NCI-H82 treated with DMSO at 0.1 percent for 48 hours (cell line): ENCODE data around the gene MAST4.

Source experiments
- DNase-seq: peaks from one replicate; lab custom pipeline; 2025; ENCODE audit not compliant: unreplicated experiment; lab: John Stamatoyannopoulos, UW

MAST4 gene

GRCh38 chr5:67009028-67009427 lies 412.8 kb downstream of the MAST4 start:
- DNase-seq, result no peak

DNA sequence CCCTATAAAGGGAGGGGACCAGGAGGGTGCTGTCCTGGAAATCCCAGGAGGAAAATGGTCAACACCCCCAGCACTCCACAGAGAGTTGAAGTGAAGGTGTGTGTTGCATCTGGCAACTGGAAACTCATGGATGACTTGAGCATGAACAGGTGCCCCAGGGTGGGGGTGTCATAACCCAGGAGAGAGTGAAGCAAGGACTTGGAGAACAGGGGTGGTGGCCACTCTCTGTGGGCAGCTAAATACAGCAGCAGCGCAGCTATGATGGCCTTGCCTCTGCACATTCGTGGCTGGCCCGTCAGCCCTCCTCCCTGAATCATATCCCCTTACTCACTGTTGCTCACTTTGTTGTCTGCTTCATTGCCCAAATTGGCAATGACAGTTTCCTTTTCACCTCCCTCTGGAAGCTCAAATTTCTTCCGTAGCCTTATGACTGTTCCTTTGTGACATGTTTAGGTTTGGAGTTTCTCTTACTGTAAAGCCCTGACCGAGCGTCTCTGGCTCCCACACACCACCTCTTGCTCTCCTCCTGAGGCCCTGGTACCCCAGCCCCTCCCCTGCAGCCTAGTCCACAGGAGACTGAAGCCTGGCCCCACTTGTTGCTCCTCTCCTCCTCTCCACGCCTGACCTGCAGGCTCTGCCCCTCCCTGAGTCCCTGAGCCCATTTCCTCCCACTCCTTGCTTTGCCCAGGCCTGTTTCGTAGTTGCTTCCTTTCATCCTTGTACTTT lies 414.7 kb downstream of the MAST4 start:
- no peak for DNase-seq

GRCh38 chr5:67011422-67011821 lies 415.2 kb downstream of the MAST4 start:
- DNase-seq, result no peak

DNA sequence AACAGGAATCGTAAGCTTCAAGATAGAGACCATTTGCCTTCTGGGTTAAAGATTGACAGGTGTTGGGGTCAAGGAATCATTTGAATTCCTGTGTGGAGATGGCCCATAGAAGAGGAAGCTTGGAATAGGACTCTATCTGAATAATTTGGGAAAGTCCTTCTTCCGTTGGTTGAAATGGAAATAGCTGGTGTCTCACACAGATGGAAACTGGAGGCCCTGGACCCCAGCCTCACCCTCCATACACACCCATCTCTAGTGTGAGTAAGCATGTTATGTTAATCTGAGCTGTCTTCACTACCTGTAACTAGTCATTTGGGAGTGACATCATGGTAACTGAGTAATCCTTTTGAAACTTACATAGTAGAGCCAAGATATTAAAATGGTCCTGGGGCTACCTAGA lies 416.0 kb downstream of the MAST4 start:
- DNase-seq, result no peak

- DNase-seq, result no peak
Measured at GRCh38 chr5:67013719-67014118, 417.5 kb downstream of the MAST4 start.

- no peak for DNase-seq
Measured at GRCh38 chr5:67014191-67014590, 418.0 kb downstream of the MAST4 start.

- DNase-seq, result no peak
Measured at GRCh38 chr5:67014957-67015400, 418.8 kb downstream of the MAST4 start.

- no peak for DNase-seq
Measured at GRCh38 chr5:67015541-67016191, 419.5 kb downstream of the MAST4 start.

DNA sequence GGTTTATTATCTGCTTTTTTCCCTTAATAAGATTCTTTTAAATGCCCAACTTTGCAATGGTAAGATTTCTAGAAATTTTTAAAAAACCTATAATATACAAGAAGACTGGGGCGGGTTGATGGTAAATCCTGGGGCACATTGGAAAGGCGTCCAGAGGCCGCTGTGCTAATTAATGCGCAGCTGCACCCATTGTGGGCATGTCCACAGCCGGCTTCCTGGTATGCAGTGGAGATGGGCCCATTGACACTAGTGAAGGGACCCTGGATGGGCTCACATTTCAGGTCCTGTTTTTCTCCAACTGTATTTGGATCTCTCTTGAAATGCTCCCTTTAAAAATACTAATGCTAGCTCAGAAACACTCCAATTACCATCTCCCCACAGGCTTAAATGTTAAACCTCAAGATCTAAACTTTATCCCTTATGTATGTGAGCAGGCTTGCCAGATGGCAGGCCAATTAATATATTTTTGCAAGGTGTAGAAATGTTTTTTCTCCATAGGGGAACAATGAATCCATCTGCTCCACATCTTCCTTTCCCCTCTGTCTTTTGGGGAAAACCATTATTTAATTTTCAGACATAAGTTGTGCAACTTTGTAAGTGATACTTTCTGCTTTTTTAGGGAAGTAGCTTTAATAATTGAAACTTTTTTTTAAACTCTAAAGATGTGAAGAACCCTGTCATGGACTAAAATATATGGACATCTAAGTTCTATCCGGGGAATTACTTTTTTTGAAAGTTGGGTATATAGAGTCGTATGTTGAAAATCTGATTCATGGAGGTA lies 423.1 kb downstream of the MAST4 start:
- no peak for DNase-seq

DNA sequence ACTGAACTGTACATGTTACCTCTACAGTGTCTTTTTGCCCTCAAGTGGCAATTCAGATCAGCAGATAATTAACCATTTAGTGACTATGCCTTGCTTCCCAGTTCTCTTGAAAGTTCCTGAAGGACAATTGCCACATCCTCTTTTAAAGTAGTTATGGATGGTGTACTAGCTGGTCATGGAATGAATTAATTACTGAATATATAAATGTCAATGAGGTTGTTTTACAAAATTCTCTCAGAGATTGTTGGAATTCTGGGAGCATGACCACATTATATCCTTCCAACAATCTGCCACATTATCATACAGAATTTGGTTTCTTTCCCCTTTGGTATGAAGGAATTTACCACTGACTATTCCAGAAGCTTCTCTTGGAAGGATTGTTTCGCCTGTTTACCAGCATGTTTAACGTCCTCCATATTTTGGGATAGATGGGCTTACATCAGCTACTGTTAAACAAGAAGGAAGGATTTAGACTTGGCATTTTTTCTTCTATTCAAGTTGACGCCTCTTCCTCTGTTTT lies 424.0 kb downstream of the MAST4 start:
- no peak for DNase-seq

- DNase-seq, result no peak
Measured at GRCh38 chr5:67021031-67021430, 424.8 kb downstream of the MAST4 start.

GRCh38 chr5:67021521-67021920 lies 425.3 kb downstream of the MAST4 start:
- DNase-seq, result no peak

GRCh38 chr5:67021962-67022361 lies 425.8 kb downstream of the MAST4 start:
- no peak for DNase-seq

DNA sequence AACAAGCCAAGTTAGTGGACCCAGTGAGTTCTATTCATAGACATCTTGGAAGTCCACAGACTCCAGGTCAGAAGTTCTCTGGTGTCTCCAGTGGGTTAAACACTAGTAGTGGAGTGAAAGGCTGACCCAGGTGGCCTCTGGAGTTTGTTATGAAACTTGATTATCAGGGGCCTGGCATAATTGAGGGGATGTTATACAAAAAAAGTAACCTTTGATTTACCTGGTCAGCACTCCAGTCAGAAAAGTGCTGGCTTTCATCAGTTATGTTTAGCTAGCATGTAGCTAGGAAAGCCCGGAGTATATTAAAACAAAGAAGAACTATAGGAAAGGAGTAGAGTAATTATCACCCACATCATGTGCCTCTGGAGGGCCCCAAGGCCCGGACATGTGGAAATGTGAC lies 429.3 kb downstream of the MAST4 start:
- DNase-seq, result no peak

DNA sequence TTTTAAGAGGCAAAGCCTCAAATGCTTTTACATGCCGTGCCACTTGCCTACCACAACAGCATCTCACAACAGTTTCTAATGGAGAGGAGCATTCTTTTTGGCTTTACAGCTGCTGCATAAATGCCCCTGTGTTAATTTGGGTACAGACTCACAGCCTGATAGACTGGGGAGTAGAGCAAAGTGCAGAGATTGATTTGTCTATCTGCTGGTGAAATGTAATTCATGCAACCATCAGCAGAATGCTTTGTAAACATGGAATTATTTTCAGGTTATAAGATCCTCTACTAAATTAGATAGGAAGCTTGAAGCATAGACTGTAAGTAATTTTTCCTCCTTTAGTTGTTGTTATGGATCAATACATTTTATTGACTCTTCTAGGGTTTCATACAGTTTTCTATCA lies 430.1 kb downstream of the MAST4 start:
- DNase-seq, result no peak

DNA sequence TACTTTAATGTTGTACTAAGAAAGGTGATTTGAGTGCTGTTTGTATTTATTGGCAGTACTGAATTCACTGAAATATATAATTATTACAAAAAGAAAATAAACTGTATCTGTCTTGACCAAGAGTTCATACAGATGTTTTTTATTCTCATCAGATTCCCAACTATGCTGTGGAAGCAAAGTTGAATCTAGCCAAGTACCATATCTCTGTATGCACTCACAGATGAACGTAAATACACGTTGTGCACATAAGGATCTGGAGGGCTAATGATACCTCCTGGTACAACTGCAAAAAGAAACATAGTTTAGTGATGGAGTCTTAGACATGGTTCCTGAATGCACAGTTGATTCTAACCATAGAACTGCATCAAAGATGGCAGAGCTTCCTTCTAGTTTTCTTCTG lies 431.0 kb downstream of the MAST4 start:
- DNase-seq, result no peak

DNA sequence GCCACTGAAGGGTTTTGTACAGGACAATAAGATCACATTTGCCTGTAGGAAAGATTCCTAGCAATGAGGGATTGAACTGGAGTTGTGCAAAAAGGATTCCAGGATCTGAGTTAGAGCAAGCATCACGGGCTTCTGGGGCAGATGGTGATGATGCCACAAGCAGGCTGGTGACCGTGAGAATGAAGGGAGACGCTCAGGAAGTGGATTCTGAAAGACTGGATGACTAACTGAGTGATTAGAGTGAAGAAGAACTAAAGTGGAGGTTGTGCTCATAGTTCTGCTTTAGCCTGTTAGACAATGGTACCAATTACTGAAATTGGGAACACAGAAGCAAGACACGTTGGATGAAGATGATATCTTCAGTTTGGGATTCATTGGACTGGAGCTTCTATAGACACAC lies 432.2 kb downstream of the MAST4 start:
- no peak for DNase-seq

DNA sequence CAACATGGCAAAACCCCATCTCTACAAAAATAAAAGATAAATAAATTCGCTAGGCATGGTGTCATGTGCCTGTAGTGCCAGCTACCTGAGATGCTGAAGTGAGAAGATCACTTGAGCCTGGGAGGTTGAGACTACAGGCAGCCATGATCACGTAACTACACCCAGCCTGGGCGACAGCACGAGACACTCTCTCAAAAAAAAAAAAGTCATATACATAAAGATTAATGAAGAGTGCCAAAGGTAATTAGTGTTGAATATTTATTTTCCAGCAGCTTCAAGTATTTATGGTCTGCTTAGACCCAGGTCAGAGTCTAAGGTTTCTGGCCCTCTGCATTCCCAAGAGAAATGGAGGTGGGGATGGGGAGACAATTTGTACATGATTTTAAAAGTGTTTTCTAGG lies 432.7 kb downstream of the MAST4 start:
- DNase-seq, result no peak

DNA sequence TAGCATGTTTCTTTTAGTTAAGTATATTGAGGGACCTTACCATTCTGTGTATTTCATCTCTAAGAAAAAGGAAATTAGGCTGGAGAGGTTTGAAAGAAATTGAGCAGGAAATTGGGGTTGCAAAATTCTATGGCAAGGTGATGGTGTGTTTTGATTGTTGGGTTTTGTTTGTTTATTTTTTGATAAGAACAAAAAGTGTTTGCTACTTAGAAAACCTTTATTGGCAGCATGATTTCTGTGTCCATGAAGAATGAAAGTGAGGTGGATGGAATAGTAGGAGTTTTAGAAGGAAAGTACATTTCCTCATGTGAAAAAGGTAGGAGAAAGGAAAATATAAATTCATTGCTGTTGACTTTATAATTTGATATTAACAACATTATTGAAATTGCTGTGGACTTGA lies 433.3 kb downstream of the MAST4 start:
- DNase-seq, result no peak

- DNase-seq, result no peak
Measured at GRCh38 chr5:67030289-67031056, 434.3 kb downstream of the MAST4 start.

GRCh38 chr5:67031057-67031443 lies 434.9 kb downstream of the MAST4 start:
- DNase-seq, result no peak
